Activated naive CD4-positive, alpha-beta T cell treated with anti-CD3 and anti-CD28 coated beads, Interleukin-2, amount 50 U/mL, for 72 hours (primary cell): ENCODE results near the gene UBLCP1. TPM values are rescaled to one million over a fixed set of nuclear protein-coding genes. Genes with fewer than 3 reads are reported as not detected.
A peak's percentile ranks its signal among the peaks of the same experiment; 100 is the strongest.
"Not testable (repeated sequence)": the region's sequence is repeated elsewhere in the genome, so short reads cannot be mapped to it uniquely, and the experiment has no call there.

Source experiments
- ATAC-seq, 2 donors: fragments of 150-1000 bp; cut with Tn5 transposase; 2 replicates each; pipeline ENCODE4 v1.10.0; 2021; ENCODE audit warnings: mild to moderate bottlenecking in 2 of 2, moderate library complexity in 2 of 2
- DNase-seq, 2 donors: peaks; one replicate each; pipeline ENCODE4 v3.0.0; 2021 to 2022; ENCODE audit warnings: low spot score in 2 of 2
- H3K27ac Mint-ChIP-seq, 2 donors: one replicate each; pipeline ENCODE4 v1.8.0; 2022; ENCODE audit warnings: mild to moderate bottlenecking in 2 of 2, mixed read lengths in 2 of 2
- H3K36me3 Mint-ChIP-seq, 2 donors: one replicate each; pipeline ENCODE4 v1.8.0; 2022; ENCODE audit warnings: mixed read lengths in 2 of 2
- H3K9me3 Mint-ChIP-seq, 2 donors: one replicate each; pipeline ENCODE4 v1.8.0; 2022; ENCODE audit warnings: mixed read lengths in 2 of 2
- total RNA-seq, 2 donors: library from RNA; stranded (reverse); gene quantifications; one replicate each; pipeline ENCODE4 v1.2.3, GENCODE V29; 2022

The UBLCP1 gene
- total RNA-seq, 2 donors from 2014 or later, result 22.7 to 24.0 TPM

- DNase-seq, result no peak
- H3K27ac Mint-ChIP-seq, result no peak overlapping the region
- ATAC-seq, result peak in 1 of 2 donors; percentile 58
- H3K36me3 Mint-ChIP-seq, result no peaks in the 10 kb centered on the region
- no peaks in the 10 kb centered on the region for H3K9me3 Mint-ChIP-seq
Observed at GRCh38 chr5:159286420-159287035, 23.4 kb downstream of the UBLCP1 start.

DNA sequence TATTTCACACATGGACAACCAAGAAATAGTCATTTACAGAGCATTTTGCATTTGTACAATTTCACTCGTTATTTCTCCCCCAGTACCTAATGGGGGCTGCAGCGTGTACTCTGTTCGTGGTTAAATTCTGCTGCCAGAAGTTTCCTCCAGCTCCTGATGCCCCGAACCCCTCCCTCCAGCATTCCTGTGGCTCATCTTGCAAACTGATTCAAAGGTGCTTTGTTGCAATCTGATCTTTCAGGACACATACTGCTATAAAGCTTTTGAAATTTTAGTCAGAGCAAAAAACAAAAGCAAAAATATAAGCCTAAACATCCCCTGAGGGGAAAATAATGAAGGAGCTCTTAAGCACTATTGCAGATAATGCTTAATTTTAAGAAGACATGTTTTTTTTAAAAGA lies 27.7 kb downstream of the UBLCP1 start:
- no peak for ATAC-seq
- H3K9me3 Mint-ChIP-seq, result no peaks in the 10 kb centered on the region
- DNase-seq, result no peak
- H3K36me3 Mint-ChIP-seq, result no peaks in the 10 kb centered on the region
- no peak overlapping the region for H3K27ac Mint-ChIP-seq

- no peak for ATAC-seq
- no peak for DNase-seq
- peaks cover 10 to 21% of the 10 kb centered on the region in 2 donors for H3K36me3 Mint-ChIP-seq
- peaks cover 6 to 12% of the 10 kb centered on the region in 2 donors for H3K9me3 Mint-ChIP-seq
- no peak overlapping the region for H3K27ac Mint-ChIP-seq
Observed at GRCh38 chr5:159294921-159295320, 31.8 kb downstream of the UBLCP1 start.

DNA sequence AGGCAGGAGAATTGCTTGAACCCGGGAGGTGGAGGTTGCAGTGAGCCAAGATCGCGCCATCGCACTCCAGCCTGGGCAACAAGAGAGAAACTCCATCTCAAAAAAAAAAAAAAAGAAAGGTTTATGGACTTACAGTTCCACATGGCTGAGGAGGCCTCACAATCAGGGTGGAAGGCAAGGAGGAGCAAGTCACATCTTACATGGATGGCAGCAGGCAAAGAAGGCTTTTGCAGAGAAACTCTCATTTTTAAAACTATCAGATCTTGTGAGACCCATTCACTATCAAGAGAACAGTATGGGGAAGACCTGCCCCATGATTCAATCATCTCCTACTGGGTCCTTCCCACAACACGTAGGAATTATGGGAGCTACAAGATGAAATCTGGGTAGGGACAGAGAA lies 34.2 kb downstream of the UBLCP1 start:
- not testable (repeated sequence) for H3K27ac Mint-ChIP-seq, ATAC-seq, DNase-seq
- H3K9me3 Mint-ChIP-seq, result peaks cover 17% of the 10 kb centered on the region in 2 donors
- peaks cover 22 to 29% of the 10 kb centered on the region in 2 donors for H3K36me3 Mint-ChIP-seq

DNA sequence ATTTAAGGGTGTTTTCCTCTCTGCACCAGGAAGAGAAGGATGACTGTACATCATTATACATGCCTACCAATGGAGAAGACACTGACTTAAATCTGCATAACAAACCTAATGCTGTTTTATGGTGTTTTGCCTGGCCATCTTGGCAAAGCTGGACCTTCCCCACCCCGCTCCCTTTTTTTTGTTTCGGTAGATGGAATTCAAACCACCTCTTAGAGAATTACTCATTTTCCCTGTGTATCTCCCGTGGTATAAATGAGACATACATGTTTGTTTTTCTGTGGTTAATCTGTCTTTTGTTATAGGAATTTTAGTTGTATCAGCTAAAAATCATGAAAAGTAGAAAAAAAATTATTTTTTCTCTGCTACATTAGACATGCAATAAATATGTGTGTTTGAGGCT lies 38.4 kb downstream of the UBLCP1 start:
- DNase-seq (no peak), ATAC-seq (no peak)
- peaks cover 26 to 28% of the 10 kb centered on the region in 2 donors for H3K9me3 Mint-ChIP-seq
- H3K27ac Mint-ChIP-seq, result no peak overlapping the region
- H3K36me3 Mint-ChIP-seq, result peaks cover 37 to 45% of the 10 kb centered on the region in 2 donors

GRCh38 chr5:159301929-159302860 lies 39.1 kb downstream of the UBLCP1 start:
- Mint-ChIP-seq H3K36me3 (peaks cover 37 to 40% of the 10 kb centered on the region in 2 donors), H3K27ac (peak overlapping the region; percentile 10), H3K9me3 (peaks cover 26 to 28% of the 10 kb centered on the region in 2 donors)
- DNase-seq, result not testable (repeated sequence)
- peak in 1 of 2 donors; percentile 37 for ATAC-seq

GRCh38 chr5:159303286-159303685 lies 40.2 kb downstream of the UBLCP1 start:
- no peak overlapping the region for H3K27ac Mint-ChIP-seq
- ATAC-seq, result no peak
- peaks cover 30 to 35% of the 10 kb centered on the region in 2 donors for H3K36me3 Mint-ChIP-seq
- H3K9me3 Mint-ChIP-seq, result peaks cover 19 to 28% of the 10 kb centered on the region in 2 donors
- no peak for DNase-seq

DNA sequence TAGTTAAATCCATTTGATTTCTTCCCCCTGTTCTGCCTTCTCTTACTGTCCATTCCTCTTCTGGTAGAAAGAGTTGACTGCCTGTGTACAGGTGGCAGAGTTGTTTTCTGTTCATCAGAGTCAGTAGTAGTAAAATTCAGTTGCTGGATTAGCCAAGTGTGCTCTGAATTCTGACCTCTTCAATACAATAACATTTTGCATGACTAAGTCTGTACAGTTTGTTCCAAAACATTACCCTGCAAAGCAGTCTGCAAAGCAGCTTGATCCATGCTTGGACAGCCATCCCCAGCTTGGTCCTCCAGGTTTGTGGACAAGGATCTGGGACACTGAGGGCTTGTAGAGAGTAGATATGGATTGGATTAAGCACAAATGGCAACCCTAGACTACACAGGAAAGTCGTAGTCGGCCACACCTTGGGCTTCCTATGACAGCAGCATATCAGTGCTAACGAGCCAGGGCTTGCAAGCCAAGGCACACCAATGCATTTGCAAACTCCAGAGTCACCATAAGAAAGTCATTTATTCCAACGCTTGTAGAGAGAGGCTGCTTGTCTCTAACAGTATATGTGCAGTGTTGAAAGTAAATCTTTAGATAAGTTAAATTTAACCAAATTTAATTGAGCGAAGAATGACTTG lies 42.0 kb downstream of the UBLCP1 start:
- Mint-ChIP-seq H3K9me3 (peaks cover 14 to 22% of the 10 kb centered on the region in 2 donors), H3K27ac (no peak overlapping the region), H3K36me3 (peaks cover 24 to 27% of the 10 kb centered on the region in 2 donors)
- ATAC-seq, result no peak
- DNase-seq, result no peak

DNA sequence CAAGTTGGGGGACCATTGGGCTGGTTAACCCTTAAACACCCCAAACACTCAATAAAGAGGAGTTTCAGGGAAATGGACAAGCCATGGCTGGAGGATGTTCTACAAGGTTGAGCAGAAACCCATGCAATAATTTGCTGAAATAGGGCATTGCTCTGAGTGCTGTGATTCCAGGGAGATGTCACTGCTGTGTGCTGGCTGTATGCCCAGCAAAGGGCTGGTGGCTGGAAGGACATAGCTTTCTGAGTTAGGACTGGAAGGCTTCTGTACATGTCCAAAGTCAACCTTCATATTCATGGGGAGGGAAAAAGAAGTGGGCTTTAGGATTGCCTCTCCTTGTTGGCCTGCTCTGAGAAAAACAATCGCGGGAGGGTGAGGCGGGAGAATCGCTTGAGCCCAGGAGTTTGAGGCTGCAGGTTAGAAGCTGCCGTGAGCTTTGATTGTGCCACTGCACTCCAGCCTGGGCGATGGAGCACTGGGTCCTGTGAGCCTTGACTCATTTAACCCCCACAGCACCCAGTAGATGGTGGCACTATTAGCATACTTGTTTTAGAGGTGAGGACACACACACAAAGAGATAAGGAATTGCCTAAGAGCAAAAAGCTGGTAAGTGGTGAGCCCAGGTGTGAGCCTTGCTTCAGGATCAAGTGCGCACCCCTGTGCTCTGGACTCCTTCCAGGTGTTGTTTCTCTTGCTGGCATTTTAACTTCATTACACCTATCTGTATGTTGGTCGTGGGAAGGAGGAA lies 46.8 kb downstream of the UBLCP1 start:
- DNase-seq (no peak), ATAC-seq (no peak)
- Mint-ChIP-seq H3K27ac (no peak overlapping the region), H3K36me3 (no peaks in the 10 kb centered on the region), H3K9me3 (no peaks in the 10 kb centered on the region)

DNA sequence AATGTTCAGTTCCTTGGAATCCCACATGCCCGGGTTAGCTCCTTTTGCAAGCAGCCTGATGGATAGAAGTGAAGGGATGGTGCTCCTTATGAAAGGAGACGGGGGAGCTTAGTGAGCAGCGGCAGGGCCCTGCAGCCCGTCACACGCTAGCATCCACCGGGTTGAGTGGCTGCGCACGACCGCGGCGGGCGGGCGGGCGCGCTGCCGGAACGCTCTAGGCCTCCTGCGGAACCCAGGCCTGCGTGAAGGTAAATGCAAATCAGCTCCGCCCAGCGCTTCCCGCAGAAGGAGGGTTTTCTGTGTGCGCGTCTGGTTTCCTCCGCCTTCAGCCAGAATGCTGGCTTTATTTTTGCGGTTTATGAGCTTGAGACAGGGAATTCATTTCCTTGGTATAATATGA lies 47.4 kb downstream of the UBLCP1 start:
- peak in 1 of 2 donors; percentile 22 for DNase-seq
- no peaks in the 10 kb centered on the region for H3K9me3 Mint-ChIP-seq
- H3K27ac Mint-ChIP-seq, result no peak overlapping the region
- ATAC-seq, result peak; percentile 66 to 78
- no peaks in the 10 kb centered on the region for H3K36me3 Mint-ChIP-seq

DNA sequence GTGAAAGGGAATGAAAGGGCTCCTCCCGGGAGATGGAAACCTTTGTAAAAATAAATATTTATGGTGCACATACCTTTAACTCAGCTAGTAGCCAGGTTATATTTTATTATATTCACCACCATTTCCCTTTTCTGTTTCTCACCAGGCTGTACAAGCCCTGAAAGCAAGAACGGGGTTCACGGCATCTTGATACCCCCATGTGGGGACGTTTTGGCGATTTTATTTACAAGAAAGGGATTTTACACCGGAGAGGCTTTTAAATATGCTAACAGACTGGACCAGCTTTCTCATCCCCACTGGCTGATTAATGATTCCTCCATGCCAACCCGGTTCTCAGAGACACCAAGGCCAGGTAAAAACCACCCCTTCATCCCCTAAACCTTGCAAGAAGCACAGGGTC lies 48.0 kb downstream of the UBLCP1 start:
- DNase-seq, result no peak
- Mint-ChIP-seq H3K36me3 (no peaks in the 10 kb centered on the region), H3K9me3 (no peaks in the 10 kb centered on the region), H3K27ac (no peak overlapping the region)
- no peak for ATAC-seq

- ATAC-seq (no peak), DNase-seq (no peak)
- Mint-ChIP-seq H3K36me3 (no peaks in the 10 kb centered on the region), H3K27ac (no peak overlapping the region), H3K9me3 (no peaks in the 10 kb centered on the region)
Observed at GRCh38 chr5:159313197-159313596, 50.1 kb downstream of the UBLCP1 start.

DNA sequence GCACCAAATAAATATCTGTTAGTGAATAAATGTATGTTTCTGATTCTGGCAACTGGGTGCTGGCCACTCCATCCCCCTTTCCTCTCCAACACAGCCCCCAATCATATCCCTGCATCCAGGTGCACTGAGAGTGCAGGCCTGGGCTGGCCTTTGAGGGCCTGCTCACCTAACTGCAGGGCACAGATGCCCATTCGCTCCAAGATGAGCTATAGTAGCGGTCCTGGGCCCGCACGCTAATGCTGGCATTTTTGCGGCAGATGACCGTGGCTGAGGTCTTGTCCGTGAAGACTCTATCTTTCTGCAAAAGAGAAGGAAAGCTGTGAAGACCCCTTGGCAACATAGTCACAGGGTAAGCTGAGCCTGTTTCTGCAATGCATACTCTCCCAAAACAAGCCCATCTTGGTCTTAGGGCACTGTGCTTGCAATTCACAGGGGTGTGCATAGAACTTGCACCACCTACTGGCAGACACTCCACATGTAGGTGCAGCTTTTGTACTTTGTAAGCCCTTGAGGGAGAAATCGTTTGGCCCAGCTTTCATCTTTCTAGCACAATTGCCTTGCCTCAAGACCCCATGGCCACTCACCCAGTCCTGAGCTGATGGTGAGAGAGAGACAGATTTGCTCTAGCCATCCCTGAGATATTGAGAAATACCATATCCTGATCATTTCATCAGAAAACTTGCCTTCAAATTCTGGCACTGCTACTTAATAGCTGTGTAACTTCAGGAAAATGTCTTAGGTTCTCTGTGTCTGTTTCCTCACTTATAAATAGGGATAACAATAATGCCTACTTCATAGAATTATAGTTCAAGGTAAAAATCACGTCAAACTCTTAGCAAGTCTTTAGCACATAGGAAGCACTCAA lies 53.7 kb downstream of the UBLCP1 start:
- DNase-seq (peak in 1 of 2 donors; percentile 18), ATAC-seq (peak; percentile 33 to 67)
- no peaks in the 10 kb centered on the region for H3K36me3 Mint-ChIP-seq
- H3K9me3 Mint-ChIP-seq, result no peaks in the 10 kb centered on the region
- no peak overlapping the region for H3K27ac Mint-ChIP-seq

DNA sequence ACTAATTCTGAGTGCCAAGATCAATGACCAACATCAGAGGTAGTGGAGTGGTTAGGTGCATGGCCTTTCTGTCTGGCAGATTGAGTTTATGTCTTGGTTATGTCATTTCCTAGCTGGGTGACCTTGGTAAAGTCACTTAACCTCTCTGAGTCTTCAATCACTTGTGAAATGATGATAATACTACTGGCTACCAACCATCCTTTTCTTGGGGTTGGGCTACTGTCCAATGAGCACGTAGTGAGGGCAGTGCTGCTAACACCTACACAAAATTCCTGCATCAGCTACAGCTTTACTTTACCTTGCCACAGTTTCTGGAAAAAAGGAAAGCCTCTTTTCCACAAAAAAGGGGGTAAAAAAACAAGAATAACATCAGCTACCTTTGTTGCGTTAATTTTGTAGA lies 54.8 kb downstream of the UBLCP1 start:
- H3K27ac Mint-ChIP-seq, result no peak overlapping the region
- DNase-seq (no peak), ATAC-seq (no peak)
- no peaks in the 10 kb centered on the region for H3K36me3 Mint-ChIP-seq
- H3K9me3 Mint-ChIP-seq, result no peaks in the 10 kb centered on the region

DNA sequence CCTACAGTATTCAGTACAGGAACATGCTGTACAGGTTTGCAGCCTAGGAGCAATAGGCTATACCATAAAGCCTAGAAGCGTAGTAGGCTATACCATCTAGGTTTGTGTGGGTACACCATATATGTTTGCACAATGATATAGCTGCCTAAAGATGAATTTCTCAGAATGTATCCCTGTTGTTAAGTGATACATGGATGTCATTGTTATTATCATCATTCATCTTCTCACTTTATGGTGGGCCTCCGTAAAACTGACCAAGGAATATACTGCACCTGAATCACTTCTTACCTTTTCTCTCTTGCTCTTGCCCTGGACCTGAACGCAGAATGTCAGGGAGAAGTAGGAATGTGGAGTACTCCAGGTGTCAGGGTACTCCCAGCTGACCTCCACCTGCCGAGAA lies 55.4 kb downstream of the UBLCP1 start:
- ATAC-seq (no peak), DNase-seq (no peak)
- no peaks in the 10 kb centered on the region for H3K9me3 Mint-ChIP-seq
- H3K27ac Mint-ChIP-seq, result no peak overlapping the region
- no peaks in the 10 kb centered on the region for H3K36me3 Mint-ChIP-seq

DNA sequence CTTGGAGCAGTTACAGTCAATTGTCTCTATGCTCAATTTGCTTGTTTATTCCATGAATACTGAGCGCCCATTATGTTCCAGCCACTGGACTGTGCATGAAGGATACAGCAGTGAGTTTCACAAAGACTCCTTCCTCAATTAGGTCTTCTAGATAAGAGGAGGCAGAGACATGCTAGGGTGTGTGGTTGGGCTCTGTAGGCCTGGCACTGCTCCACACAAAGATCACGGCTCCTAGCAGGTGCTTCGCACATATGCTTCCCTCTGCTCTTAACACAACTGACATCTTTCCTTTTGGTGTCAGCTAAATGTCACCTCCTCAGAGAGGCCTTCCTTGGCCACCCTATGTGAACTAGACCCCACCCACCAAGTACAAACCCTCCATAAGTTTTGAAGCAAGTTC lies 56.3 kb downstream of the UBLCP1 start:
- Mint-ChIP-seq H3K36me3 (no peaks in the 10 kb centered on the region), H3K9me3 (no peaks in the 10 kb centered on the region)

More for the DNA sequence above, 56.3 kb downstream of the UBLCP1 start:
- ATAC-seq (no peak), DNase-seq (no peak)
- no peak overlapping the region for H3K27ac Mint-ChIP-seq
